GM23338 (cell line): ENCODE measurements around the gene FHIT. TPM values are rescaled to one million over a fixed set of nuclear protein-coding genes. Genes with fewer than 3 reads are reported as not detected.

Experiments used
- ATAC-seq: fragments of 200-7000 bp; cut with Tn5 transposase; 3 replicates; pipeline ENCODE4 v1.9.1; 2020
- DNase-seq: peaks from one replicate; pipeline ENCODE4 v3.0.0-alpha.2; 2015; ENCODE audit warnings: low spot score
- H2AFZ ChIP-seq: fragments of 200-600 bp; sonication (generic); 2 replicates; pipeline ENCODE4 v1.8.0; 2016; ENCODE audit warnings: antibody characterized with exemption, mild to moderate bottlenecking, moderate library complexity
- H3F3A ChIP-seq: fragments of 200-600 bp; sonication (generic); replicated peaks from 2 replicates; pipeline ENCODE4 v1.8.0; 2017; ENCODE audit warnings: antibody characterized with exemption, mixed run types, low read depth
- H3K27ac ChIP-seq: fragments of 200-600 bp; sonication (generic); 2 replicates; pipeline ENCODE4 v1.6.1; 2016; ENCODE audit warnings: low read depth
- H3K27me3 ChIP-seq: fragments of 200-600 bp; sonication (generic); 2 replicates; pipeline ENCODE4 v1.8.0; 2016; ENCODE audit warnings: mild to moderate bottlenecking, mixed run types, moderate library complexity; ENCODE audit not compliant: insufficient read depth
- H3K36me3 ChIP-seq: fragments of 200-600 bp; sonication (generic); 2 replicates; pipeline ENCODE4 v1.8.0; 2016; ENCODE audit warnings: mild to moderate bottlenecking; ENCODE audit not compliant: insufficient read depth
- H3K4me1 ChIP-seq: fragments of 200-600 bp; sonication (generic); 2 replicates; pipeline ENCODE4 v1.8.0; 2016; ENCODE audit warnings: mild to moderate bottlenecking, moderate library complexity; ENCODE audit not compliant: insufficient read depth
- H3K4me2 ChIP-seq: fragments of 200-600 bp; sonication (generic); 2 replicates; pipeline ENCODE4 v1.7.1; 2017; ENCODE audit warnings: mixed run types
- H3K4me3 ChIP-seq: fragments of 200-600 bp; sonication (generic); 2 replicates; pipeline ENCODE4 v1.6.1; 2016; ENCODE audit warnings: mixed run types
- H3K79me2 ChIP-seq: fragments of 200-600 bp; sonication (generic); replicated peaks from 2 replicates; pipeline ENCODE4 v1.8.0; 2017; ENCODE audit warnings: mild to moderate bottlenecking; ENCODE audit not compliant: insufficient read depth
- H3K9me2 ChIP-seq: fragments of 200-600 bp; sonication (generic); 2 replicates; pipeline ENCODE4 v1.8.0; 2017; ENCODE audit not compliant: insufficient read depth
- H4K20me1 ChIP-seq: fragments of 200-600 bp; sonication (generic); replicated peaks from 2 replicates; pipeline ENCODE4 v1.8.0; 2017; ENCODE audit warnings: mild to moderate bottlenecking; ENCODE audit not compliant: insufficient read depth
- H3K27ac Mint-ChIP-seq: 2 replicates; pipeline ENCODE4 v1.8.0; 2020; ENCODE audit warnings: inconsistent platforms, mild to moderate bottlenecking, moderate library complexity, mixed read lengths
- H3K27me3 Mint-ChIP-seq: 3 replicates; pipeline ENCODE4 v1.8.0; 2022; ENCODE audit warnings: low read depth, mild to moderate bottlenecking, moderate library complexity, mixed read lengths, inconsistent platforms; ENCODE audit not compliant: insufficient read depth, poor library complexity
- H3K36me3 Mint-ChIP-seq: 3 replicates; pipeline ENCODE4 v1.8.0; 2021; ENCODE audit warnings: low read depth, mild to moderate bottlenecking, inconsistent platforms, moderate library complexity, mixed read lengths
- H3K4me1 Mint-ChIP-seq: 3 replicates; pipeline ENCODE4 v1.8.0; 2020; ENCODE audit warnings: mild to moderate bottlenecking, inconsistent platforms, mixed read lengths
- H3K4me3 Mint-ChIP-seq: 3 replicates; pipeline ENCODE4 v1.8.0; 2021; ENCODE audit warnings: moderate library complexity, mild to moderate bottlenecking, inconsistent platforms, mixed read lengths
- H3K9me3 Mint-ChIP-seq: 3 replicates; pipeline ENCODE4 v1.8.0; 2020; ENCODE audit warnings: moderate library complexity, mild to moderate bottlenecking, inconsistent platforms, mixed read lengths
- CREB1 ChIP-seq: fragments of 250-450 bp; sonication (Bioruptor Pico); IDR thresholded peaks from 2 replicates; pipeline ENCODE4 v1.5.0; 2020; ENCODE audit warnings: low read depth, mild to moderate bottlenecking, moderate library complexity
- EZH2 ChIP-seq: fragments of 200-600 bp; sonication (generic); IDR thresholded peaks from one replicate; pipeline ENCODE4 v1.8.0; 2017; ENCODE audit warnings: antibody characterized with exemption, mild to moderate bottlenecking, low read depth; ENCODE audit not compliant: unreplicated experiment
- EZH2phosphoT487 ChIP-seq: fragments of 200-600 bp; sonication (generic); IDR thresholded peaks from one replicate; pipeline ENCODE4 v1.8.1; 2018; ENCODE audit warnings: antibody characterized with exemption; ENCODE audit not compliant: unreplicated experiment
- JUNB ChIP-seq: IDR thresholded peaks from one replicate; pipeline ENCODE4 v1.6.1; 2016; ENCODE audit warnings: antibody characterized with exemption; ENCODE audit not compliant: unreplicated experiment
- NANOG ChIP-seq: IDR thresholded peaks from 2 replicates; pipeline ENCODE4 v1.6.1; 2016; ENCODE audit warnings: antibody characterized with exemption, borderline replicate concordance
- POLR2AphosphoS5 ChIP-seq: IDR thresholded peaks from 2 replicates; pipeline ENCODE4 v1.6.1; 2016; ENCODE audit warnings: antibody characterized with exemption, low read depth
- STAT1 ChIP-seq: IDR thresholded peaks from one replicate; pipeline ENCODE4 v1.6.1; 2016; ENCODE audit warnings: antibody characterized with exemption; ENCODE audit not compliant: unreplicated experiment
- ZNF114 ChIP-seq: fragments of 250-450 bp; sonication (Bioruptor Pico); IDR thresholded peaks from 2 replicates; pipeline ENCODE4 v1.5.0; 2020; ENCODE audit warnings: mild to moderate bottlenecking, moderate library complexity
- ZNF331 ChIP-seq: fragments of 250-450 bp; sonication (Bioruptor Pico); IDR thresholded peaks from 2 replicates; pipeline ENCODE4 v1.5.0; 2020; ENCODE audit warnings: low read depth, mild to moderate bottlenecking, moderate library complexity
- polyA plus RNA-seq: library from polyadenylated mRNA; unstranded; fragments of >200 nt; fragmentation: Nextera tagmentation; extraction: Ambion mirVana; gene quantifications from 2 replicates; pipeline ENCODE4 v1.2.1, GENCODE V29; 2016
- total RNA-seq: library from RNA; depleted of rRNA; stranded (reverse); fragments of >200 nt; shearing (Covaris generic); gene quantifications from 2 replicates; pipeline ENCODE4 v1.2.3, GENCODE V29; 2014
- TF ChIP-seq, protein P1 (sequence below): IDR thresholded peaks from one replicate; pipeline ENCODE4 v1.6.1; 2018; ENCODE audit warnings: antibody characterized with exemption; ENCODE audit not compliant: unreplicated experiment
- TF ChIP-seq, protein P2 (sequence below): fragments of 250-450 bp; sonication (Bioruptor Pico); IDR thresholded peaks from 2 replicates; pipeline ENCODE4 v1.5.0; 2020; ENCODE audit warnings: mild to moderate bottlenecking, moderate library complexity
- TF ChIP-seq, protein P3 (sequence below): IDR thresholded peaks from 2 replicates; pipeline ENCODE4 v1.6.1; 2016; ENCODE audit warnings: antibody characterized with exemption
- TF ChIP-seq, protein P4 (sequence below), 2 experiments: fragments of 200-600 bp in 1 of 2; sonication (generic) in 1 of 2; conservative IDR thresholded peaks; 2 replicates each; pipeline versions ENCODE4 v1.5.1 to v1.6.1; 2016 to 2017; ENCODE audit warnings: antibody characterized with exemption in 2 of 2, low read depth in 2 of 2, mild to moderate bottlenecking in 2 of 2, moderate library complexity in 1 of 2

Gene FHIT
- total and polyA plus RNA-seq, 2 experiments from 2014 or later, result 3.0 to 8.3 TPM

DNA sequence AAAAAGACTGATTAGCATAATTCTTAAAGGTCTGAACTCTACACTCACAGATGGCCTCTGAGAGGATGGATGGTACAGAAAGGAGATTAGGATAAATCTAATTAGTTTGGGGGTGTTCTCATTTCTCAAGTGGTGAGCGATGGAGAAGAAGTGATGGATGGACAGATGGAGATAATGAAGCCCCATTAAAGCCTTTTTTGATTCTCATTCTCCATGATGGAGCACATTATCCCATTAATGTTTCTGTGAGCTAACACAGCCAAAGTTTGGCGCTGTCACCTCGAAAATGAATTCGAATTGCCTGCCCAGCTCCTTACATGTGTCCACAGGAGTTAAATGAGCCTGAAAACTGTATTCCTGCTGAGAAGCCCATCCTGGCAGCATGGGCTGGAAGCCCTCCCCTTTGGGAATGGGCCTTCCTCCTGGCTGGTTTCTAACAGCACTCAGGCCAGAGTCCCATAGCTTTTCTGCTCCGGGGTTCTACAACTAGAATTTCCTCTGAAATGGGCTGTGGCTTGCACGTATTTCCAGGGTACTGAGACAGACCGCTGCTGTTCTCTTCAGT lies 1475.4 kb downstream of the FHIT start:
- H3K4me1 Mint-ChIP-seq, result peaks cover 5% of the 10 kb centered on the region; the same call in 2 of the 3 replicates
- Histone ChIP-seq H3K4me2 (no peak overlapping the region), H3F3A (no peaks in the 10 kb centered on the region), H3K9me2 (peaks cover 4% of the 10 kb centered on the region), H4K20me1 (no peaks in the 10 kb centered on the region), H3K36me3 (no peaks in the 10 kb centered on the region), H3K4me3 (no peak overlapping the region), H2AFZ (no peak overlapping the region), H3K27ac (no peak overlapping the region), H3K4me1 (peaks cover 6% of the 10 kb centered on the region; the same call in 1 of the 2 replicates), H3K79me2 (no peaks in the 10 kb centered on the region), H3K27me3 (no peaks in the 10 kb centered on the region)
- no peak overlapping the region for H3K4me3 Mint-ChIP-seq
- ATAC-seq (no peak), DNase-seq (no peak)
- TF ChIP-seq POLR2AphosphoS5, result no peak
- TF ChIP-seq ZNF331 (CRISPR knock-in tag), result no peak
- no peak for TF ChIP-seq ZNF114
- no peak for TF ChIP-seq NANOG
- TF ChIP-seq EZH2phosphoT487, result no peak
- TF ChIP-seq CREB1 (CRISPR knock-in tag), result no peak
- no peak for TF ChIP-seq JUNB
- no peak for TF ChIP-seq EZH2
- TF ChIP-seq, protein P1, sequence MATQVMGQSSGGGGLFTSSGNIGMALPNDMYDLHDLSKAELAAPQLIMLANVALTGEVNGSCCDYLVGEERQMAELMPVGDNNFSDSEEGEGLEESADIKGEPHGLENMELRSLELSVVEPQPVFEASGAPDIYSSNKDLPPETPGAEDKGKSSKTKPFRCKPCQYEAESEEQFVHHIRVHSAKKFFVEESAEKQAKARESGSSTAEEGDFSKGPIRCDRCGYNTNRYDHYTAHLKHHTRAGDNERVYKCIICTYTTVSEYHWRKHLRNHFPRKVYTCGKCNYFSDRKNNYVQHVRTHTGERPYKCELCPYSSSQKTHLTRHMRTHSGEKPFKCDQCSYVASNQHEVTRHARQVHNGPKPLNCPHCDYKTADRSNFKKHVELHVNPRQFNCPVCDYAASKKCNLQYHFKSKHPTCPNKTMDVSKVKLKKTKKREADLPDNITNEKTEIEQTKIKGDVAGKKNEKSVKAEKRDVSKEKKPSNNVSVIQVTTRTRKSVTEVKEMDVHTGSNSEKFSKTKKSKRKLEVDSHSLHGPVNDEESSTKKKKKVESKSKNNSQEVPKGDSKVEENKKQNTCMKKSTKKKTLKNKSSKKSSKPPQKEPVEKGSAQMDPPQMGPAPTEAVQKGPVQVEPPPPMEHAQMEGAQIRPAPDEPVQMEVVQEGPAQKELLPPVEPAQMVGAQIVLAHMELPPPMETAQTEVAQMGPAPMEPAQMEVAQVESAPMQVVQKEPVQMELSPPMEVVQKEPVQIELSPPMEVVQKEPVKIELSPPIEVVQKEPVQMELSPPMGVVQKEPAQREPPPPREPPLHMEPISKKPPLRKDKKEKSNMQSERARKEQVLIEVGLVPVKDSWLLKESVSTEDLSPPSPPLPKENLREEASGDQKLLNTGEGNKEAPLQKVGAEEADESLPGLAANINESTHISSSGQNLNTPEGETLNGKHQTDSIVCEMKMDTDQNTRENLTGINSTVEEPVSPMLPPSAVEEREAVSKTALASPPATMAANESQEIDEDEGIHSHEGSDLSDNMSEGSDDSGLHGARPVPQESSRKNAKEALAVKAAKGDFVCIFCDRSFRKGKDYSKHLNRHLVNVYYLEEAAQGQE, result no peak
- TF ChIP-seq STAT1, result no peak
- TF ChIP-seq, protein P2, sequence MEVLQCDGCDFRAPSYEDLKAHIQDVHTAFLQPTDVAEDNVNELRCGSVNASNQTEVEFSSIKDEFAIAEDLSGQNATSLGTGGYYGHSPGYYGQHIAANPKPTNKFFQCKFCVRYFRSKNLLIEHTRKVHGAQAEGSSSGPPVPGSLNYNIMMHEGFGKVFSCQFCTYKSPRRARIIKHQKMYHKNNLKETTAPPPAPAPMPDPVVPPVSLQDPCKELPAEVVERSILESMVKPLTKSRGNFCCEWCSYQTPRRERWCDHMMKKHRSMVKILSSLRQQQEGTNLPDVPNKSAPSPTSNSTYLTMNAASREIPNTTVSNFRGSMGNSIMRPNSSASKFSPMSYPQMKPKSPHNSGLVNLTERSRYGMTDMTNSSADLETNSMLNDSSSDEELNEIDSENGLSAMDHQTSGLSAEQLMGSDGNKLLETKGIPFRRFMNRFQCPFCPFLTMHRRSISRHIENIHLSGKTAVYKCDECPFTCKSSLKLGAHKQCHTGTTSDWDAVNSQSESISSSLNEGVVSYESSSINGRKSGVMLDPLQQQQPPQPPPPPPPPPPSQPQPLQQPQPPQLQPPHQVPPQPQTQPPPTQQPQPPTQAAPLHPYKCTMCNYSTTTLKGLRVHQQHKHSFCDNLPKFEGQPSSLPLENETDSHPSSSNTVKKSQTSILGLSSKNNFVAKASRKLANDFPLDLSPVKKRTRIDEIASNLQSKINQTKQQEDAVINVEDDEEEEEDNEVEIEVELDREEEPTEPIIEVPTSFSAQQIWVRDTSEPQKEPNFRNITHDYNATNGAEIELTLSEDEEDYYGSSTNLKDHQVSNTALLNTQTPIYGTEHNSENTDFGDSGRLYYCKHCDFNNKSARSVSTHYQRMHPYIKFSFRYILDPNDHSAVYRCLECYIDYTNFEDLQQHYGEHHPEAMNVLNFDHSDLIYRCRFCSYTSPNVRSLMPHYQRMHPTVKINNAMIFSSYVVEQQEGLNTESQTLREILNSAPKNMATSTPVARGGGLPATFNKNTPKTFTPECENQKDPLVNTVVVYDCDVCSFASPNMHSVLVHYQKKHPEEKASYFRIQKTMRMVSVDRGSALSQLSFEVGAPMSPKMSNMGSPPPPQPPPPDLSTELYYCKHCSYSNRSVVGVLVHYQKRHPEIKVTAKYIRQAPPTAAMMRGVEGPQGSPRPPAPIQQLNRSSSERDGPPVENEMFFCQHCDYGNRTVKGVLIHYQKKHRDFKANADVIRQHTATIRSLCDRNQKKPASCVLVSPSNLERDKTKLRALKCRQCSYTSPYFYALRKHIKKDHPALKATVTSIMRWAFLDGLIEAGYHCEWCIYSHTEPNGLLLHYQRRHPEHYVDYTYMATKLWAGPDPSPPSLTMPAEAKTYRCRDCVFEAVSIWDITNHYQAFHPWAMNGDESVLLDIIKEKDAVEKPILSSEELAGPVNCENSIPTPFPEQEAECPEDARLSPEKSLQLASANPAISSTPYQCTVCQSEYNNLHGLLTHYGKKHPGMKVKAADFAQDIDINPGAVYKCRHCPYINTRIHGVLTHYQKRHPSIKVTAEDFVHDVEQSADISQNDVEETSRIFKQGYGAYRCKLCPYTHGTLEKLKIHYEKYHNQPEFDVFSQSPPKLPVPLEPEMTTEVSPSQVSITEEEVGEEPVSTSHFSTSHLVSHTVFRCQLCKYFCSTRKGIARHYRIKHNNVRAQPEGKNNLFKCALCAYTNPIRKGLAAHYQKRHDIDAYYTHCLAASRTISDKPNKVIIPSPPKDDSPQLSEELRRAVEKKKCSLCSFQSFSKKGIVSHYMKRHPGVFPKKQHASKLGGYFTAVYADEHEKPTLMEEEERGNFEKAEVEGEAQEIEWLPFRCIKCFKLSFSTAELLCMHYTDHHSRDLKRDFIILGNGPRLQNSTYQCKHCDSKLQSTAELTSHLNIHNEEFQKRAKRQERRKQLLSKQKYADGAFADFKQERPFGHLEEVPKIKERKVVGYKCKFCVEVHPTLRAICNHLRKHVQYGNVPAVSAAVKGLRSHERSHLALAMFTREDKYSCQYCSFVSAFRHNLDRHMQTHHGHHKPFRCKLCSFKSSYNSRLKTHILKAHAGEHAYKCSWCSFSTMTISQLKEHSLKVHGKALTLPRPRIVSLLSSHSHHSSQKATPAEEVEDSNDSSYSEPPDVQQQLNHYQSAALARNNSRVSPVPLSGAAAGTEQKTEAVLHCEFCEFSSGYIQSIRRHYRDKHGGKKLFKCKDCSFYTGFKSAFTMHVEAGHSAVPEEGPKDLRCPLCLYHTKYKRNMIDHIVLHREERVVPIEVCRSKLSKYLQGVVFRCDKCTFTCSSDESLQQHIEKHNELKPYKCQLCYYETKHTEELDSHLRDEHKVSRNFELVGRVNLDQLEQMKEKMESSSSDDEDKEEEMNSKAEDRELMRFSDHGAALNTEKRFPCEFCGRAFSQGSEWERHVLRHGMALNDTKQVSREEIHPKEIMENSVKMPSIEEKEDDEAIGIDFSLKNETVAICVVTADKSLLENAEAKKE (CRISPR knock-in tag), result no peak
- TF ChIP-seq, protein P3, sequence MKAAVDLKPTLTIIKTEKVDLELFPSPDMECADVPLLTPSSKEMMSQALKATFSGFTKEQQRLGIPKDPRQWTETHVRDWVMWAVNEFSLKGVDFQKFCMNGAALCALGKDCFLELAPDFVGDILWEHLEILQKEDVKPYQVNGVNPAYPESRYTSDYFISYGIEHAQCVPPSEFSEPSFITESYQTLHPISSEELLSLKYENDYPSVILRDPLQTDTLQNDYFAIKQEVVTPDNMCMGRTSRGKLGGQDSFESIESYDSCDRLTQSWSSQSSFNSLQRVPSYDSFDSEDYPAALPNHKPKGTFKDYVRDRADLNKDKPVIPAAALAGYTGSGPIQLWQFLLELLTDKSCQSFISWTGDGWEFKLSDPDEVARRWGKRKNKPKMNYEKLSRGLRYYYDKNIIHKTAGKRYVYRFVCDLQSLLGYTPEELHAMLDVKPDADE, result no peak
- TF ChIP-seq, protein P4, sequence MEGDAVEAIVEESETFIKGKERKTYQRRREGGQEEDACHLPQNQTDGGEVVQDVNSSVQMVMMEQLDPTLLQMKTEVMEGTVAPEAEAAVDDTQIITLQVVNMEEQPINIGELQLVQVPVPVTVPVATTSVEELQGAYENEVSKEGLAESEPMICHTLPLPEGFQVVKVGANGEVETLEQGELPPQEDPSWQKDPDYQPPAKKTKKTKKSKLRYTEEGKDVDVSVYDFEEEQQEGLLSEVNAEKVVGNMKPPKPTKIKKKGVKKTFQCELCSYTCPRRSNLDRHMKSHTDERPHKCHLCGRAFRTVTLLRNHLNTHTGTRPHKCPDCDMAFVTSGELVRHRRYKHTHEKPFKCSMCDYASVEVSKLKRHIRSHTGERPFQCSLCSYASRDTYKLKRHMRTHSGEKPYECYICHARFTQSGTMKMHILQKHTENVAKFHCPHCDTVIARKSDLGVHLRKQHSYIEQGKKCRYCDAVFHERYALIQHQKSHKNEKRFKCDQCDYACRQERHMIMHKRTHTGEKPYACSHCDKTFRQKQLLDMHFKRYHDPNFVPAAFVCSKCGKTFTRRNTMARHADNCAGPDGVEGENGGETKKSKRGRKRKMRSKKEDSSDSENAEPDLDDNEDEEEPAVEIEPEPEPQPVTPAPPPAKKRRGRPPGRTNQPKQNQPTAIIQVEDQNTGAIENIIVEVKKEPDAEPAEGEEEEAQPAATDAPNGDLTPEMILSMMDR (conservative IDR thresholded peaks at IDR 0.05; ENCODE audit: low read depth in 2 of 2), result no peak
- peaks cover 6% of the 10 kb centered on the region for H3K27me3 Mint-ChIP-seq
- no peak overlapping the region for H3K27ac Mint-ChIP-seq
- no peaks in the 10 kb centered on the region for H3K36me3 Mint-ChIP-seq
- H3K9me3 Mint-ChIP-seq, result no peaks in the 10 kb centered on the region
